Measurements from ENCODE around the gene NDUFS4.

GRCh38 chr5:53575831-53576230, 15.4 kb downstream of the NDUFS4 start:
- TF ChIP-seq, protein P1, sequence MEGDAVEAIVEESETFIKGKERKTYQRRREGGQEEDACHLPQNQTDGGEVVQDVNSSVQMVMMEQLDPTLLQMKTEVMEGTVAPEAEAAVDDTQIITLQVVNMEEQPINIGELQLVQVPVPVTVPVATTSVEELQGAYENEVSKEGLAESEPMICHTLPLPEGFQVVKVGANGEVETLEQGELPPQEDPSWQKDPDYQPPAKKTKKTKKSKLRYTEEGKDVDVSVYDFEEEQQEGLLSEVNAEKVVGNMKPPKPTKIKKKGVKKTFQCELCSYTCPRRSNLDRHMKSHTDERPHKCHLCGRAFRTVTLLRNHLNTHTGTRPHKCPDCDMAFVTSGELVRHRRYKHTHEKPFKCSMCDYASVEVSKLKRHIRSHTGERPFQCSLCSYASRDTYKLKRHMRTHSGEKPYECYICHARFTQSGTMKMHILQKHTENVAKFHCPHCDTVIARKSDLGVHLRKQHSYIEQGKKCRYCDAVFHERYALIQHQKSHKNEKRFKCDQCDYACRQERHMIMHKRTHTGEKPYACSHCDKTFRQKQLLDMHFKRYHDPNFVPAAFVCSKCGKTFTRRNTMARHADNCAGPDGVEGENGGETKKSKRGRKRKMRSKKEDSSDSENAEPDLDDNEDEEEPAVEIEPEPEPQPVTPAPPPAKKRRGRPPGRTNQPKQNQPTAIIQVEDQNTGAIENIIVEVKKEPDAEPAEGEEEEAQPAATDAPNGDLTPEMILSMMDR (IDR thresholded peaks at IDR 0.05), result no peak
- no peak for TF ChIP-seq POLR2A (IDR thresholded peaks at IDR 0.05)
